Endodermal cell (in vitro differentiated cells): Measurements from ENCODE around the gene PC. TPM values are rescaled to one million over a fixed set of nuclear protein-coding genes. Genes with fewer than 3 reads are reported as not detected.

Experiments
- DNase-seq: peaks from one replicate; pipeline ENCODE4 v3.0.0-alpha.2; 2017
- H3K27ac ChIP-seq: 2 replicates; pipeline ENCODE4 v1.5.1; 2013; ENCODE audit warnings: mild to moderate bottlenecking, low read depth, low read length, moderate library complexity
- H3K27me3 ChIP-seq: 2 replicates; pipeline ENCODE4 v1.6.1; 2013; ENCODE audit warnings: mild to moderate bottlenecking, low read length, moderate library complexity; ENCODE audit not compliant: insufficient read depth, control insufficient read depth, poor library complexity, severe bottlenecking
- H3K36me3 ChIP-seq: 2 replicates; pipeline ENCODE4 v1.7.0; 2013; ENCODE audit warnings: mild to moderate bottlenecking, low read length, moderate library complexity; ENCODE audit not compliant: control insufficient read depth, insufficient read depth
- H3K4me1 ChIP-seq: one replicate; pipeline ENCODE4 v1.7.0; 2013; ENCODE audit warnings: low read length; ENCODE audit not compliant: control insufficient read depth, insufficient read depth
- H3K4me3 ChIP-seq: 2 replicates; pipeline ENCODE4 v1.5.1; 2013; ENCODE audit warnings: mild to moderate bottlenecking, low read length, moderate library complexity
- H3K9ac ChIP-seq: 2 replicates; pipeline ENCODE4 v1.6.1; 2013; ENCODE audit warnings: mild to moderate bottlenecking, low read length, moderate library complexity; ENCODE audit not compliant: poor library complexity, severe bottlenecking; ENCODE audit errors: extremely low read depth
- H3K9me3 ChIP-seq: 2 replicates; pipeline ENCODE4 v1.6.1; 2013; ENCODE audit warnings: mild to moderate bottlenecking, low read length, moderate library complexity; ENCODE audit not compliant: control insufficient read depth
- H3K27ac Mint-ChIP-seq: 2 replicates; pipeline ENCODE4 v1.8.0; 2020; ENCODE audit warnings: mixed read lengths
- H3K27me3 Mint-ChIP-seq: 2 replicates; pipeline ENCODE4 v1.8.0; 2021; ENCODE audit warnings: mild to moderate bottlenecking, mixed read lengths; ENCODE audit not compliant: insufficient read depth
- H3K36me3 Mint-ChIP-seq: 2 replicates; pipeline ENCODE4 v1.8.0; 2020; ENCODE audit warnings: low read depth, mixed read lengths
- H3K4me1 Mint-ChIP-seq: 2 replicates; pipeline ENCODE4 v1.8.0; 2020; ENCODE audit warnings: mixed read lengths
- H3K4me3 Mint-ChIP-seq: 2 replicates; pipeline ENCODE4 v1.8.0; 2020; ENCODE audit warnings: mild to moderate bottlenecking, moderate library complexity, mixed read lengths
- H3K9me3 Mint-ChIP-seq: 2 replicates; pipeline ENCODE4 v1.8.0; 2020; ENCODE audit warnings: mild to moderate bottlenecking, mixed read lengths
- CTCF ChIP-seq: fragments of 200-600 bp; sonication (generic); conservative IDR thresholded peaks from 2 replicates; pipeline ENCODE4 v1.5.0; 2021; ENCODE audit warnings: antibody characterized with exemption, mild to moderate bottlenecking
- WGBS, 2 experiments: methylation state at CpG; one replicate each; pipeline versions ENCODE4 v1.1.5 to v1.1.7; 2013; ENCODE audit warnings: missing lambda C conversion rate in 2 of 2, mixed read lengths in 1 of 2; ENCODE audit not compliant: insufficient coverage in 1 of 2, insufficient read length in 1 of 2; 5-methylcytosine and 5-hydroxymethylcytosine counted together
- total RNA-seq, 2 donors: library from RNA; stranded (reverse); fragmentation: NEBNext Ultra II Directional in 1 of 2; extraction: Animal tissue kit (Norgen Biotek cat#: 25700) in 1 of 2; gene quantifications; 2 replicates in 1 of 2; 3 replicates in 1 of 2; pipeline ENCODE4 v1.2.1, GENCODE V29; 2021

PC gene
- total RNA-seq, 2 donors from 2014 or later = 21.9 to 24.4 TPM

GRCh38 chr11:66951927-66952337 lies 6.3 kb downstream of the PC start:
- no peaks in the 10 kb centered on the region for H3K36me3 ChIP-seq
- H3K4me3 ChIP-seq = no peak overlapping the region
- no peak for TF ChIP-seq CTCF
- H3K4me3 Mint-ChIP-seq = no peak overlapping the region
- no peak overlapping the region for H3K9ac ChIP-seq
- H3K27ac Mint-ChIP-seq = no peak overlapping the region
- no peaks in the 10 kb centered on the region for H3K9me3 Mint-ChIP-seq
- H3K4me1 ChIP-seq = no peaks in the 10 kb centered on the region
- no peaks in the 10 kb centered on the region for H3K9me3 ChIP-seq
- H3K4me1 Mint-ChIP-seq = peaks cover 7% of the 10 kb centered on the region
- H3K36me3 Mint-ChIP-seq = peaks cover 3% of the 10 kb centered on the region
- H3K27me3 Mint-ChIP-seq = no peaks in the 10 kb centered on the region
- no peaks in the 10 kb centered on the region for H3K27me3 ChIP-seq
- 82 to 87% methylated on average over 7 of the region's 7 CpGs for WGBS, 2 experiments
- H3K27ac ChIP-seq = no peak overlapping the region
- DNase-seq = no peak

- Histone ChIP-seq H3K36me3 (no peaks in the 10 kb centered on the region), H3K9ac (no peak overlapping the region), H3K4me3 (no peak overlapping the region), H3K4me1 (no peaks in the 10 kb centered on the region), H3K27me3 (no peaks in the 10 kb centered on the region), H3K9me3 (no peaks in the 10 kb centered on the region), H3K27ac (no peak overlapping the region)
- Mint-ChIP-seq H3K4me3 (no peak overlapping the region), H3K4me1 (peaks cover 2% of the 10 kb centered on the region), H3K9me3 (no peaks in the 10 kb centered on the region), H3K36me3 (peaks cover 7% of the 10 kb centered on the region), H3K27me3 (no peaks in the 10 kb centered on the region), H3K27ac (peak overlapping the region; percentile 55)
- peak; percentile 78 for DNase-seq
- 85% methylated on average over 6 to 10 of the region's 10 CpGs for WGBS, 2 experiments
- TF ChIP-seq CTCF = peak; percentile 67
Observed at GRCh38 chr11:66951135-66951534, 7.0 kb downstream of the PC start.

GRCh38 chr11:66950112-66950535 lies 8.1 kb downstream of the PC start:
- H3K4me3 Mint-ChIP-seq = no peak overlapping the region
- Histone ChIP-seq H3K27ac (no peak overlapping the region), H3K9ac (peak overlapping the region; percentile 15), H3K36me3 (no peaks in the 10 kb centered on the region), H3K27me3 (no peaks in the 10 kb centered on the region), H3K4me3 (no peak overlapping the region), H3K4me1 (no peaks in the 10 kb centered on the region), H3K9me3 (no peaks in the 10 kb centered on the region)
- DNase-seq = peak; percentile 72
- H3K9me3 Mint-ChIP-seq = no peaks in the 10 kb centered on the region
- H3K27ac Mint-ChIP-seq = peak overlapping the region; percentile 23
- TF ChIP-seq CTCF = no peak
- peaks cover 7% of the 10 kb centered on the region for H3K36me3 Mint-ChIP-seq
- no peaks in the 10 kb centered on the region for H3K27me3 Mint-ChIP-seq
- peaks cover 2% of the 10 kb centered on the region for H3K4me1 Mint-ChIP-seq
- WGBS, 2 experiments = 84 to 87% methylated on average over 3 to 6 of the region's 8 CpGs
